SK-N-SH (cell line): Measurements from ENCODE around the gene PRKN. TPM values are rescaled to one million over a fixed set of nuclear protein-coding genes. Genes with fewer than 3 reads are reported as not detected.

Source experiments
- CTCF ChIA-PET: fragments of 300-600, 350-600 bp; formaldehyde crosslinking; extraction: SDS; loops from one replicate; lab custom pipeline; 2021; lab: Yijun Ruan, JAX
- POLR2A ChIA-PET: fragments of 350-600 bp; sonication (Branson Sonifier 250); formaldehyde crosslinking; extraction: SDS; loops from one replicate; lab custom pipeline; 2020; ENCODE audit warnings: antibody characterized with exemption, inconsistent platforms; lab: Yijun Ruan, JAX
- DNase-seq: peaks from one replicate; pipeline ENCODE4 v3.0.0; 2012
- H2AFZ ChIP-seq: fragments of 200-600 bp; sonication (generic); 2 replicates; pipeline ENCODE4 v1.8.1; 2016; ENCODE audit warnings: antibody characterized with exemption, mild to moderate bottlenecking, low read depth
- H3F3A ChIP-seq: fragments of 200-600 bp; sonication (generic); replicated peaks from 2 replicates; pipeline ENCODE3; 2016; ENCODE audit warnings: antibody characterized with exemption, mild to moderate bottlenecking; ENCODE audit not compliant: insufficient read depth
- H3K27ac ChIP-seq, 2 experiments: fragments of 200-500 bp in 1 of 2; fragments of 200-600 bp in 1 of 2; sonication (Bioruptor generic) in 1 of 2; sonication (generic), shearing (Covaris generic) in 1 of 2; 2 replicates each; pipeline versions ENCODE4 v1.5.1 to v1.6.1; 2014 to 2016; ENCODE audit warnings: low read depth in 2 of 2, inconsistent platforms in 1 of 2, low read length in 1 of 2, mild to moderate bottlenecking in 1 of 2, mixed read lengths in 1 of 2
- H3K27me3 ChIP-seq: fragments of 200-600 bp; sonication (generic), shearing (Covaris generic); 2 replicates; pipeline ENCODE4 v1.6.1; 2016; ENCODE audit warnings: mixed run types; ENCODE audit not compliant: insufficient read depth
- H3K36me3 ChIP-seq, 2 experiments: fragments of 200-500 bp in 1 of 2; fragments of 200-600 bp in 1 of 2; sonication (Bioruptor generic) in 1 of 2; sonication (generic) in 1 of 2; replicated peaks in 1 of 2; 2 replicates each; pipeline versions ENCODE3 to v1.5.1; 2014 to 2016; ENCODE audit warnings: low read length in 1 of 2, mild to moderate bottlenecking in 1 of 2; ENCODE audit not compliant: insufficient read depth in 2 of 2, control insufficient read depth in 1 of 2
- H3K4me1 ChIP-seq, 2 experiments: fragments of 200-500 bp in 1 of 2; fragments of 200-600 bp in 1 of 2; sonication (Bioruptor generic) in 1 of 2; sonication (generic), shearing (Covaris generic) in 1 of 2; 2 replicates each; pipeline versions ENCODE4 v1.5.1 to v1.6.1; 2014 to 2016; ENCODE audit warnings: low read depth in 1 of 2, low read length in 1 of 2, mixed run types in 1 of 2; ENCODE audit not compliant: insufficient read depth in 2 of 2, control insufficient read depth in 1 of 2
- H3K4me2 ChIP-seq: fragments of 200-600 bp; sonication (generic), shearing (Covaris generic); 2 replicates; pipeline ENCODE4 v1.6.1; 2017; ENCODE audit warnings: mixed run types
- H3K4me3 ChIP-seq, 2 experiments: fragments of 200-500 bp in 1 of 2; fragments of 200-600 bp in 1 of 2; sonication (Bioruptor generic) in 1 of 2; sonication (generic), shearing (Covaris generic) in 1 of 2; 2 replicates each; pipeline versions ENCODE4 v1.5.1 to v1.8.1; 2014 to 2016; ENCODE audit warnings: low read depth in 2 of 2, inconsistent platforms in 1 of 2, low read length in 1 of 2, mild to moderate bottlenecking in 1 of 2, mixed read lengths in 1 of 2, moderate library complexity in 1 of 2
- H3K79me2 ChIP-seq: fragments of 200-600 bp; sonication (generic); 2 replicates; pipeline ENCODE4 v1.8.1; 2017; ENCODE audit warnings: mild to moderate bottlenecking; ENCODE audit not compliant: insufficient read depth
- H3K9ac ChIP-seq: fragments of 200-600 bp; sonication (generic); 2 replicates; pipeline ENCODE4 v1.6.1; 2017; ENCODE audit warnings: mixed run types
- H3K9me2 ChIP-seq: fragments of 200-600 bp; sonication (generic); 2 replicates; pipeline ENCODE4 v1.6.1; 2017; ENCODE audit warnings: mixed run types
- H3K9me3 ChIP-seq: fragments of 200-600 bp; sonication (generic); 2 replicates; pipeline ENCODE4 v1.6.1; 2017; ENCODE audit warnings: mixed run types, mild to moderate bottlenecking, moderate library complexity
- H4K20me1 ChIP-seq: fragments of 200-600 bp; sonication (generic); 2 replicates; pipeline ENCODE4 v1.6.1; 2017; ENCODE audit warnings: mild to moderate bottlenecking, mixed run types; ENCODE audit not compliant: insufficient read depth
- CTCF ChIP-seq: fragments of 200-600 bp; sonication (generic); IDR thresholded peaks from 2 replicates; pipeline ENCODE4 v1.6.1; 2017; ENCODE audit warnings: antibody characterized with exemption, mild to moderate bottlenecking, moderate library complexity
- EP300 ChIP-seq, 2 experiments: IDR thresholded peaks; 2 replicates each; pipeline versions ENCODE4 v1.4.0 to v1.6.1; 2012; ENCODE audit warnings: borderline replicate concordance in 1 of 2, low read depth in 1 of 2, low read length in 1 of 2
- EZH2phosphoT487 ChIP-seq: fragments of 200-600 bp; sonication (generic); IDR thresholded peaks from 2 replicates; pipeline ENCODE4 v1.6.1; 2017; ENCODE audit warnings: low read depth, mixed run types, mild to moderate bottlenecking, antibody characterized with exemption, moderate library complexity, borderline replicate concordance
- FOSL2 ChIP-seq: IDR thresholded peaks from 2 replicates; pipeline ENCODE4 v1.4.0; 2012; ENCODE audit warnings: low read depth, mild to moderate bottlenecking, moderate library complexity, borderline replicate concordance
- FOXM1 ChIP-seq: IDR thresholded peaks from 2 replicates; pipeline ENCODE4 v1.4.0; 2012; ENCODE audit warnings: low read depth, mild to moderate bottlenecking
- GABPA ChIP-seq: IDR thresholded peaks from 2 replicates; pipeline ENCODE4 v1.4.0; 2012; ENCODE audit warnings: low read depth, mild to moderate bottlenecking
- GATA2 ChIP-seq: sonication (generic); formaldehyde crosslinking; IDR thresholded peaks from 2 replicates; pipeline ENCODE4 v1.5.0; 2020; ENCODE audit warnings: mild to moderate bottlenecking, missing genetic modification reagents
- JUND ChIP-seq: IDR thresholded peaks from 2 replicates; pipeline ENCODE4 v1.4.0; 2012
- MAX ChIP-seq: IDR thresholded peaks from 2 replicates; pipeline ENCODE4 v1.4.0; 2012; ENCODE audit warnings: low read depth
- NRF1 ChIP-seq: IDR thresholded peaks from 2 replicates; pipeline ENCODE4 v1.6.1; 2012; ENCODE audit warnings: low read depth, mild to moderate bottlenecking, low read length
- PBX3 ChIP-seq: IDR thresholded peaks from 2 replicates; pipeline ENCODE4; 2012
- RAD21 ChIP-seq: IDR thresholded peaks from 2 replicates; pipeline ENCODE4 v1.6.1; 2012; ENCODE audit warnings: mild to moderate bottlenecking, low read length
- REST ChIP-seq: IDR thresholded peaks from 2 replicates; pipeline ENCODE4 v1.6.1; 2012; ENCODE audit warnings: mild to moderate bottlenecking, low read depth, low read length, moderate library complexity
- RFX5 ChIP-seq: IDR thresholded peaks from 2 replicates; pipeline ENCODE4 v1.6.1; 2012; ENCODE audit warnings: mild to moderate bottlenecking, improper control_type of control experiment, low read length
- SIN3A ChIP-seq: IDR thresholded peaks from 2 replicates; pipeline ENCODE4 v1.6.1; 2012; ENCODE audit warnings: low read depth, mild to moderate bottlenecking, low read length, moderate library complexity, borderline replicate concordance
- SMC3 ChIP-seq: IDR thresholded peaks from 2 replicates; pipeline ENCODE4 v1.6.1; 2012; ENCODE audit warnings: low read depth, low read length, improper control_type of control experiment
- TAF1 ChIP-seq: IDR thresholded peaks from 2 replicates; pipeline ENCODE4 v1.6.1; 2012; ENCODE audit warnings: low read depth, mild to moderate bottlenecking, low read length, moderate library complexity, borderline replicate concordance
- TCF12 ChIP-seq: IDR thresholded peaks from 2 replicates; pipeline ENCODE4 v1.4.0; 2012
- USF1 ChIP-seq: IDR thresholded peaks from 2 replicates; pipeline ENCODE4 v1.4.0; 2012; ENCODE audit warnings: low read depth, borderline replicate concordance
- WGBS: methylation state at CpG from one replicate; pipeline ENCODE4 v1.1.6; 2017; ENCODE audit warnings: low lambda C conversion rate; 5-methylcytosine and 5-hydroxymethylcytosine counted together
- polyA plus RNA-seq, 3 experiments: library from polyadenylated mRNA; depleted of rRNA; stranded (reverse); fragments of >200 nt; gene quantifications; 2 replicates each; pipeline ENCODE4 v1.2.3, GENCODE V29; 2012

PRKN gene
- polyA plus RNA-seq, 1 of the 3 experiments (the other 2 are of a cell fraction) = 0.76 TPM

GRCh38 chr6:161316531-161316930 is 1411.0 kb downstream of the PRKN start:
- no peak for DNase-seq
- H4K20me1 ChIP-seq = no peaks in the 10 kb centered on the region
- CTCF ChIA-PET = no interaction called here

More at GRCh38 chr6:161316531-161316930, 1411.0 kb downstream of the PRKN start:
- Histone ChIP-seq H2AFZ (no peak overlapping the region), H3K79me2 (no peaks in the 10 kb centered on the region), H3K36me3 (no peaks in the 10 kb centered on the region), H3K9me2 (no peaks in the 10 kb centered on the region), H3K27me3 (no peaks in the 10 kb centered on the region), H3K9ac (no peak overlapping the region), H3K4me2 (no peak overlapping the region), H3K4me3 (no peak overlapping the region), H3K9me3 (no peaks in the 10 kb centered on the region), H3F3A (no peaks in the 10 kb centered on the region), H3K4me1 (no peaks in the 10 kb centered on the region), H3K27ac (no peak overlapping the region)
- no peak for TF ChIP-seq TAF1
- no peak for TF ChIP-seq TCF12
- no peak for TF ChIP-seq MAX
- no peak for TF ChIP-seq GABPA
- no peak for TF ChIP-seq RFX5
- TF ChIP-seq FOXM1 = no peak
- TF ChIP-seq PBX3 = no peak
- TF ChIP-seq RAD21 = no peak
- no peak for TF ChIP-seq GATA2 (CRISPR knock-in tag)
- TF ChIP-seq EZH2phosphoT487 = no peak
- TF ChIP-seq NRF1 = no peak
- TF ChIP-seq EP300 (IDR thresholded peaks at IDR 0.05; ENCODE audit: borderline replicate concordance in 1 of 2, low read depth in 1 of 2, low read length in 1 of 2) = no peak
- TF ChIP-seq SIN3A = no peak
- no peak for TF ChIP-seq CTCF
- no peak for TF ChIP-seq REST
- TF ChIP-seq SMC3 = no peak
- TF ChIP-seq USF1 = no peak
- no peak for TF ChIP-seq JUND
- no peak for TF ChIP-seq FOSL2
- POLR2A ChIA-PET = no interaction called here
- 69% methylated on average over 3 of the region's 3 CpGs for WGBS
